ENCODE results near the gene NR4A3. TPM values are rescaled to one million over a fixed set of nuclear protein-coding genes. Genes with fewer than 3 reads are reported as not detected.
A peak's percentile ranks its signal among the peaks of the same experiment; 100 is the strongest.

NR4A3 gene
- total and polyA plus RNA-seq, 2 of the 13 experiments (the other 11 are each of a cell fraction or from before 2014, with no cell fraction given): 0.02 to 0.09 TPM

GRCh38 chr9:99819123-99819855, 2.4 kb upstream of the NR4A3 start (continued):
- TF ChIP-seq ZNF775 (CRISPR knock-in tag; IDR thresholded peaks at IDR 0.05; ENCODE audit: borderline replicate concordance) (no peak), NFATC3 (CRISPR knock-in tag; IDR thresholded peaks at IDR 0.05) (no peak), SIX1 (CRISPR knock-in tag; IDR thresholded peaks at IDR 0.05; ENCODE audit: borderline replicate concordance) (no peak), PPARG (CRISPR knock-in tag; conservative IDR thresholded peaks at IDR 0.05) (0 out of 2 replicates have a peak, but pooled peaks have one; percentile 21), ELF4 (CRISPR knock-in tag; IDR thresholded peaks at IDR 0.05; ENCODE audit: borderline replicate concordance) (no peak), ZNF276 (CRISPR knock-in tag; IDR thresholded peaks at IDR 0.05; ENCODE audit: low read depth) (no peak), SMARCC2 (IDR thresholded peaks at IDR 0.05) (no peak), ZNF260 (CRISPR knock-in tag; IDR thresholded peaks at IDR 0.05; ENCODE audit: borderline replicate concordance, low read depth) (no peak), SETDB1 (CRISPR knock-in tag; IDR thresholded peaks at IDR 0.05; ENCODE audit: borderline replicate concordance) (no peak), EEA1 (CRISPR knock-in tag; IDR thresholded peaks at IDR 0.05; ENCODE audit: borderline replicate concordance) (peak; percentile 62; the same call in 1 of the 2 replicates), ZNF263 (CRISPR knock-in tag; IDR thresholded peaks at IDR 0.05) (no peak; the same call in 1 of the 2 replicates), ZNF570 (CRISPR knock-in tag; IDR thresholded peaks at IDR 0.05; ENCODE audit: borderline replicate concordance) (no peak), SAP130 (CRISPR knock-in tag; IDR thresholded peaks at IDR 0.05; ENCODE audit: low read depth) (peak; percentile 86), MIER3 (CRISPR knock-in tag; IDR thresholded peaks at IDR 0.05; ENCODE audit: borderline replicate concordance) (no peak), NFE2 (CRISPR knock-in tag; IDR thresholded peaks at IDR 0.05) (no peak), MTF1 (CRISPR knock-in tag; IDR thresholded peaks at IDR 0.05) (no peak), FOXC1 (CRISPR knock-in tag; IDR thresholded peaks at IDR 0.05; ENCODE audit: borderline replicate concordance) (peak; percentile 58; the same call in 1 of the 2 replicates), RFX5 (IDR thresholded peaks at IDR 0.05; ENCODE audit: low read depth, low read length) (no peak), ZNF749 (CRISPR knock-in tag; IDR thresholded peaks at IDR 0.05; ENCODE audit: borderline replicate concordance) (0 out of 2 replicates have a peak, but pooled peaks have one; percentile 38), ZNF773 (CRISPR knock-in tag; IDR thresholded peaks at IDR 0.05; ENCODE audit: borderline replicate concordance) (peak; percentile 84; the same call in 1 of the 2 replicates), ZNF782 (CRISPR knock-in tag; IDR thresholded peaks at IDR 0.05; ENCODE audit: borderline replicate concordance) (no peak)
- TF ChIP-seq, protein P1, sequence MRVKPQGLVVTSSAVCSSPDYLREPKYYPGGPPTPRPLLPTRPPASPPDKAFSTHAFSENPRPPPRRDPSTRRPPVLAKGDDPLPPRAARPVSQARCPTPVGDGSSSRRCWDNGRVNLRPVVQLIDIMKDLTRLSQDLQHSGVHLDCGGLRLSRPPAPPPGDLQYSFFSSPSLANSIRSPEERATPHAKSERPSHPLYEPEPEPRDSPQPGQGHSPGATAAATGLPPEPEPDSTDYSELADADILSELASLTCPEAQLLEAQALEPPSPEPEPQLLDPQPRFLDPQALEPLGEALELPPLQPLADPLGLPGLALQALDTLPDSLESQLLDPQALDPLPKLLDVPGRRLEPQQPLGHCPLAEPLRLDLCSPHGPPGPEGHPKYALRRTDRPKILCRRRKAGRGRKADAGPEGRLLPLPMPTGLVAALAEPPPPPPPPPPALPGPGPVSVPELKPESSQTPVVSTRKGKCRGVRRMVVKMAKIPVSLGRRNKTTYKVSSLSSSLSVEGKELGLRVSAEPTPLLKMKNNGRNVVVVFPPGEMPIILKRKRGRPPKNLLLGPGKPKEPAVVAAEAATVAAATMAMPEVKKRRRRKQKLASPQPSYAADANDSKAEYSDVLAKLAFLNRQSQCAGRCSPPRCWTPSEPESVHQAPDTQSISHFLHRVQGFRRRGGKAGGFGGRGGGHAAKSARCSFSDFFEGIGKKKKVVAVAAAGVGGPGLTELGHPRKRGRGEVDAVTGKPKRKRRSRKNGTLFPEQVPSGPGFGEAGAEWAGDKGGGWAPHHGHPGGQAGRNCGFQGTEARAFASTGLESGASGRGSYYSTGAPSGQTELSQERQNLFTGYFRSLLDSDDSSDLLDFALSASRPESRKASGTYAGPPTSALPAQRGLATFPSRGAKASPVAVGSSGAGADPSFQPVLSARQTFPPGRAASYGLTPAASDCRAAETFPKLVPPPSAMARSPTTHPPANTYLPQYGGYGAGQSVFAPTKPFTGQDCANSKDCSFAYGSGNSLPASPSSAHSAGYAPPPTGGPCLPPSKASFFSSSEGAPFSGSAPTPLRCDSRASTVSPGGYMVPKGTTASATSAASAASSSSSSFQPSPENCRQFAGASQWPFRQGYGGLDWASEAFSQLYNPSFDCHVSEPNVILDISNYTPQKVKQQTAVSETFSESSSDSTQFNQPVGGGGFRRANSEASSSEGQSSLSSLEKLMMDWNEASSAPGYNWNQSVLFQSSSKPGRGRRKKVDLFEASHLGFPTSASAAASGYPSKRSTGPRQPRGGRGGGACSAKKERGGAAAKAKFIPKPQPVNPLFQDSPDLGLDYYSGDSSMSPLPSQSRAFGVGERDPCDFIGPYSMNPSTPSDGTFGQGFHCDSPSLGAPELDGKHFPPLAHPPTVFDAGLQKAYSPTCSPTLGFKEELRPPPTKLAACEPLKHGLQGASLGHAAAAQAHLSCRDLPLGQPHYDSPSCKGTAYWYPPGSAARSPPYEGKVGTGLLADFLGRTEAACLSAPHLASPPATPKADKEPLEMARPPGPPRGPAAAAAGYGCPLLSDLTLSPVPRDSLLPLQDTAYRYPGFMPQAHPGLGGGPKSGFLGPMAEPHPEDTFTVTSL (CRISPR knock-in tag; IDR thresholded peaks at IDR 0.05; ENCODE audit: borderline replicate concordance): no peak

All from HepG2 (cell line).